HG02943 (cell line): ENCODE measurements around the gene PRM2.
"Not testable (repeated sequence)": the region's sequence is repeated elsewhere in the genome, so short reads cannot be mapped to it uniquely, and the experiment has no call there.

Source experiments
- ATAC-seq: cut with Tn5 transposase; IDR thresholded peaks from one replicate; pipeline ENCODE4 v1.9.1; 2021; ENCODE audit warnings: mild to moderate bottlenecking, low read depth, moderate library complexity; ENCODE audit not compliant: unreplicated experiment

Gene PRM2

GRCh38 chr16:11307639-11308492, 31.6 kb upstream of the PRM2 start:
- ATAC-seq = no peak

GRCh38 chr16:11306997-11307638, 30.8 kb upstream of the PRM2 start:
- no peak for ATAC-seq

- ATAC-seq = no peak
Measured at GRCh38 chr16:11306381-11306780, 30.1 kb upstream of the PRM2 start.

GRCh38 chr16:11303405-11304138, 27.3 kb upstream of the PRM2 start:
- no peak for ATAC-seq

- no peak for ATAC-seq
Measured at GRCh38 chr16:11302977-11303376, 26.7 kb upstream of the PRM2 start.

- no peak for ATAC-seq
Measured at GRCh38 chr16:11301645-11302501, 25.6 kb upstream of the PRM2 start.

GRCh38 chr16:11300560-11300892, 24.2 kb upstream of the PRM2 start:
- no peak for ATAC-seq

GRCh38 chr16:11299865-11300559, 23.7 kb upstream of the PRM2 start:
- ATAC-seq = no peak

- ATAC-seq = not testable (repeated sequence)
Measured at GRCh38 chr16:11298950-11299547, 22.8 kb upstream of the PRM2 start.

GRCh38 chr16:11298143-11298900, 22.0 kb upstream of the PRM2 start:
- ATAC-seq = no peak

- peak; percentile 69 for ATAC-seq
Measured at GRCh38 chr16:11297492-11298142, 21.3 kb upstream of the PRM2 start.

- ATAC-seq = peak; percentile 22
Measured at GRCh38 chr16:11296706-11297491, 20.6 kb upstream of the PRM2 start.

- no peak for ATAC-seq
Measured at GRCh38 chr16:11296351-11296705, 20.0 kb upstream of the PRM2 start.

GRCh38 chr16:11295672-11296071, 19.4 kb upstream of the PRM2 start:
- no peak for ATAC-seq

- ATAC-seq = no peak
Measured at GRCh38 chr16:11292076-11292748, 15.9 kb upstream of the PRM2 start.

- ATAC-seq = no peak
Measured at GRCh38 chr16:11291091-11291703, 14.9 kb upstream of the PRM2 start.
